Fibroblast of gingiva (primary cell): ENCODE data around the gene FAM204A.

Source experiments
- DNase-seq: peaks from one replicate; pipeline ENCODE4 v3.0.0-alpha.2; 2011; ENCODE audit warnings: low read depth

FAM204A gene

GRCh38 chr10:118341791-118342637 lies at the start of gene FAM204A:
TSS of gene FAM204A (minus strand) at chr10:118342324. CDS start at chr10:118336415, 5,909 bp downstream.
- peak; percentile 88 for DNase-seq

GRCh38 chr10:118383699-118384098 lies 41.6 kb upstream of the FAM204A start:
- DNase-seq: no peak

- DNase-seq: no peak
Observed at GRCh38 chr10:118383063-118383689, 41.1 kb upstream of the FAM204A start.

GRCh38 chr10:118374404-118374803 lies 32.3 kb upstream of the FAM204A start:
- no peak for DNase-seq

GRCh38 chr10:118373786-118374185 lies 31.7 kb upstream of the FAM204A start:
- DNase-seq: peak; percentile 12

GRCh38 chr10:118370499-118370898 lies 28.4 kb upstream of the FAM204A start:
- no peak for DNase-seq

GRCh38 chr10:118369641-118370205 lies 27.6 kb upstream of the FAM204A start:
- no peak for DNase-seq

GRCh38 chr10:118365702-118366101 lies 23.6 kb upstream of the FAM204A start:
- DNase-seq: no peak

- no peak for DNase-seq
Observed at GRCh38 chr10:118362103-118362502, 20.0 kb upstream of the FAM204A start.

- DNase-seq: no peak
Observed at GRCh38 chr10:118358327-118358726, 16.2 kb upstream of the FAM204A start.

- no peak for DNase-seq
Observed at GRCh38 chr10:118357841-118358240, 15.7 kb upstream of the FAM204A start.

GRCh38 chr10:118356628-118357027 lies 14.5 kb upstream of the FAM204A start:
- DNase-seq: no peak

GRCh38 chr10:118355234-118355633 lies 13.1 kb upstream of the FAM204A start:
- DNase-seq: no peak

GRCh38 chr10:118349235-118349634 lies 7.1 kb upstream of the FAM204A start:
- DNase-seq: no peak

GRCh38 chr10:118343549-118343948 lies 1.4 kb upstream of the FAM204A start:
- no peak for DNase-seq

- no peak for DNase-seq
Observed at GRCh38 chr10:118343115-118343514, 991 bp upstream of the FAM204A start.

- no peak for DNase-seq
Observed at GRCh38 chr10:118342638-118343020, 505 bp upstream of the FAM204A start.

GRCh38 chr10:118340486-118340885 lies 1.6 kb downstream of the FAM204A start:
- no peak for DNase-seq

- no peak for DNase-seq
Observed at GRCh38 chr10:118339111-118339510, 3.0 kb downstream of the FAM204A start.

- no peak for DNase-seq
Observed at GRCh38 chr10:118337356-118337755, 4.8 kb downstream of the FAM204A start.

GRCh38 chr10:118333871-118334270 lies 8.3 kb downstream of the FAM204A start:
- DNase-seq: no peak

GRCh38 chr10:118332948-118333710 lies 9.0 kb downstream of the FAM204A start:
- no peak for DNase-seq
